Mucosa of rectum (tissue), 2 donors: ENCODE data around the gene SLPI.
A peak's percentile ranks its signal among the peaks of the same experiment; 100 is the strongest.

ENCODE experiments used
- H3K27ac ChIP-seq, 2 donors: one replicate each; pipeline ENCODE4 v1.7.0; 2013; ENCODE audit warnings: inconsistent platforms in 2 of 2, low read depth in 2 of 2, low read length in 2 of 2
- H3K27me3 ChIP-seq, 2 donors: one replicate each; pipeline ENCODE4 v1.7.0; 2013; ENCODE audit warnings: low read length in 2 of 2; ENCODE audit not compliant: control insufficient read depth in 2 of 2, insufficient read depth in 2 of 2
- H3K36me3 ChIP-seq, 2 donors: one replicate each; pipeline ENCODE4 v1.7.0; 2013; ENCODE audit warnings: low read length in 2 of 2; ENCODE audit not compliant: control insufficient read depth in 2 of 2, insufficient read depth in 2 of 2
- H3K4me1 ChIP-seq, 2 donors: one replicate each; pipeline ENCODE4 v1.7.0; 2013; ENCODE audit warnings: low read length in 2 of 2, mild to moderate bottlenecking in 1 of 2; ENCODE audit not compliant: control insufficient read depth in 2 of 2, insufficient read depth in 2 of 2
- H3K4me3 ChIP-seq, 2 donors: one replicate each; pipeline ENCODE4 v1.7.0; 2013; ENCODE audit warnings: low read length in 2 of 2
- H3K9ac ChIP-seq, 2 donors: one replicate each; pipeline ENCODE4 v1.7.0; 2013; ENCODE audit warnings: low read length in 2 of 2, low read depth in 1 of 2, mild to moderate bottlenecking in 1 of 2
- H3K9me3 ChIP-seq, 2 donors: one replicate each; pipeline ENCODE4 v1.7.0; 2013; ENCODE audit warnings: low read length in 2 of 2; ENCODE audit not compliant: control insufficient read depth in 2 of 2
- donor health status: healthy.
- donor health status: Normal muscosa, but diverticular disease.

The SLPI gene, protein sequence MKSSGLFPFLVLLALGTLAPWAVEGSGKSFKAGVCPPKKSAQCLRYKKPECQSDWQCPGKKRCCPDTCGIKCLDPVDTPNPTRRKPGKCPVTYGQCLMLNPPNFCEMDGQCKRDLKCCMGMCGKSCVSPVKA

DNA sequence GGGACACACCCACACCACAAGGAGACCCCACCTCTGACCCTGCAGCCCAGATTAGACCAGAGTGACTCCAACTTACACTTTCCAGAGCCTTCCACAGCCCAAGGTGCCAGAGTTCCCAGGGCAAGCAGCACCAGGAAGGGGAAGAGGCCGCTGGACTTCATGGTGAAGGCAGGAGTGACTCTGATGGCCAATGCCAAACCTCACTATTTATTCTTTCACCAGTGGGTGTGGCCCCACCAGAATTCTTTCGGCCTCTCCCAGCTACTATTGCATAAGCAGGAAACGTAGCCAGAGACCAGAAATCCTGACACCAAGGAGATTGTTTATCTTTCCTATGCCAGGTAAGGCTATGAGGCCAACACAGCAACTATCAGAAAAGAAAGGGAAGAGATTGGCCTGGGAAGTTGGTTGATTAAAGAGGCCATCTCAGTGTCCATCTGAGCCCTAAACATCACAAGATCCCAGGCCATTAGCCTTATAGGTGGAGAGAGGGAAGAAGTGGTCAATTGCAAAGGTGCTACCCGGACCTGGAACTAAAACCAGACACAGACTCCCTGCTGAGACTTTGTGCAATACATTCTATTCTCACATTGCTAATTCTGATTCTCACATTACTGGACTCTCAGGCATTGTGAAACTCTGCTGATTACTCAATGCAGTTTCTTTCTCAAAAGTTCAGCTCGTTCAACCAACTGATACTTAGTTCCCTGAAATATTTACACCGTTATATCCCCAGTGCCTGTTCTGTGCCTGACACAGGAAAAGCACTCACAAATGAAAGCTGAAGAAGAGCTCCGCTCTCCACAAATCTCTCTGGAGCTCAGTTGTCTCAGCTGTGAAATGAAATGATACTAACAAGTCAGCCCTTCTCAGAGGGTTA, at the start of gene SLPI:
TSS of gene SLPI (minus strand) at position 182 of the 880 bp plus-strand sequence. CDS start at position 161, 21 bp downstream.
- Histone ChIP-seq H3K4me1 (peaks cover 0 to 11% of the 10 kb centered on the region in 2 donors), H3K27ac (peak within 1 kb of the TSS; percentile 52 to 63), H3K4me3 (peak within 1 kb of the TSS in 1 of 2 donors; percentile 48), H3K36me3 (no peaks in the 10 kb centered on the region), H3K27me3 (peaks cover 0 to 2% of the 10 kb centered on the region in 2 donors), H3K9me3 (no peaks in the 10 kb centered on the region), H3K9ac (no peak within 1 kb of the TSS)

DNA sequence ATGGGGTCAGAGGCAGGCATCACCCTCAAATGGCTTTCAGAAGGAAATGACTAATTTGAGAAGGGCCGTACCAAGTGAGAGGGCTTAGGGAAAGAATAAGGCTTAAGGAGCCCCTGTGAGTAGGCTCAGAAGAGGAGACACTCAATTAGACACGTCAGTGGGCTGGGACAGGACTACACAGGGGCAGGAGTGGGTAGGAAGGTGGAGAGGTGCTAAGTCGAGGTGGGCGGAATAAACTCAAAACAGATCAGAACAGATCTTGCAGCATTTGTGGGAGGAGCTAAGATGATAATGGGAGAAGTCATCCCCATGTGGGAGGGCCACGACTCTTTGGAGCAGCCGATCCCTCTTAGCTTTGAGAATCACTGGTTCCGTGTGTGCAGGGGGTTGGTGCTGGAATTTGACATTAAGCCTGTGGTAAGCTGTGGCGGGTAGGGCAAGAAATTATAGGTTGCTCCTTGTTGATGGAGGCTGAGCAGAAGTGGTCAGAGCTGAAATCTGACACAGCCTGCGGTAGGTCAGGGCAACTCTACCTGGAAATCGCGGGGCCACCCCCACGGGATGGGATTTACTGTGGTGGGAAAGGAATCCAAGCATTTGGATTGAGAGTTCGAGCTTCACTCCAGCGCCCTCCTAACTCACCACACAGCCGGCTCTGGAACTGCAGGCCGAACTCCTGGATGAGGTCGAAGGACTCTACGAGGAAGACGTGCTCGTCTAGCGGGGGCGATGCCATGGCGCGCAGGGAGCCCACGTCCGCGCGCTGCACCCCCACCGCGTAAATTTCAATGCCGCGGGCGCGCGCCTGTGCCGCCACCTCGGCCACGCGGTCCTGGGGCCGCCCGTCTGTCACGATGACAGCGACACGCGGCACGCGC, 49.5 kb upstream of the SLPI start:
- Histone ChIP-seq H3K27me3 (peaks cover 0 to 5% of the 10 kb centered on the region in 2 donors), H3K27ac (no peak overlapping the region), H3K4me1 (peaks cover 4 to 6% of the 10 kb centered on the region in 2 donors), H3K36me3 (no peaks in the 10 kb centered on the region), H3K9ac (no peak overlapping the region), H3K9me3 (no peaks in the 10 kb centered on the region), H3K4me3 (no peak overlapping the region)

DNA sequence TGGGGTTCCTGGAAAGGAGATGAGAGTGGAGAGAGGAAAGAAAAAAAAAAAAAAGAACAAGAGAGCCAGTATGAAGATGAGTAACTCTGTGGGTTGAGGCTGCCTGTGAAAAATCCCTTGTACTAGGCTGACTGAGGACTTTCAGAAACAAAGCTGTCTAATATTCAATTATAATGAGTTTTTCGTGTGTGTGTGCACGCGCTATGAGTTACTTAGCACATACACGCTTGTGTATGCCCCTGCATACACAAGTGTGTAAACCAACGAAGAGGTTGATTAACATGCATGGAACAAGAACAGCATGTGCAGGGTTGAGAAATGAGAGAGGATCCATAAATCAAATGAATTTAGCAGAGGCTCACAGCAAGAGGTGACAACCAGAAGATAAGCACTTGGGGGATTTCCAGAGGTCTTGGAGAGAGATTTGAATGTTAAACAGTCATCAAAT, 47.5 kb upstream of the SLPI start:
- no peaks in the 10 kb centered on the region for H3K36me3 ChIP-seq
- H3K4me1 ChIP-seq: peaks cover 2% of the 10 kb centered on the region in 2 donors
- peaks cover 0 to 5% of the 10 kb centered on the region in 2 donors for H3K27me3 ChIP-seq
- no peak overlapping the region for H3K4me3 ChIP-seq
- no peaks in the 10 kb centered on the region for H3K9me3 ChIP-seq
- H3K9ac ChIP-seq: no peak overlapping the region
- H3K27ac ChIP-seq: no peak overlapping the region

DNA sequence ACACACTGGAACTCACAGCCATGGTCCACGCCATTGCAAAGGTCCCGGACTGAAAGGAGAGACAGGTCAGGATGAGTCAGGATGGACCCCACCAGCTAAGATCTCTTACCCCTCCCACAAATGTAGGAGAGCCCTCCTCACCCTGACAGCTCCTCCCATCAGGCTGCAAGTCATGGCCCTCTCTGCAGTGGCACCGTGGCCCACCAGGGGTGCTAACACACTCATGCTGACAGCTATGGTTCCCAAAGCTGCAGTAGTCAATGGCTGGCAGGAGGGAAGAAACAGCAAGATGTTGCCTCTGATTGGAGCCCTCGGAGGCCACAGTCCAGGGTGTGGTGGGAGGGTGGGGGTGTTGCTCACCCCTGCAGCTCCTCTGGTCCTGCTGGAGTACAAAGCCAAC, 46.6 kb upstream of the SLPI start:
- Histone ChIP-seq H3K4me1 (no peaks in the 10 kb centered on the region), H3K4me3 (no peak overlapping the region), H3K36me3 (no peaks in the 10 kb centered on the region), H3K27ac (no peak overlapping the region), H3K9me3 (no peaks in the 10 kb centered on the region), H3K9ac (no peak overlapping the region), H3K27me3 (no peaks in the 10 kb centered on the region)

DNA sequence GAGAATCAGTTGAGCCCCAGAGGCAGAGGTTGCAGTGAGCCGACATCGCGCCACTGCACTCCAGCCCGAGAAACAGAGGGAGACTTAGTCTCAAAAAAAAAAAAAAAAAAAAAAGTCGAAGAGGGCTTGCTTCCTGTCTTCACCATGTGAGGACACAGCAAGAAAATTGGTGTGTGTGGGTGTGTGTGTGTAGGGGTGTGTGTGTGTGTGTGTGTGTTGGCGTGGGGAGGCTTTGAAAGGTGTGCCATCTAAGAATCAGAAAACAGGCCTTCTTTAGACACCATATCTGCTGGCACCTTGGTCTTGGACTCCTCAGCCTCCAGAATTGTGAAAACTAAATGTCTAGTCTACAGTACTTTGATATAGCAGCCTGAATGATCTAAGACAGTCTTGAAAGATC, 45.4 kb upstream of the SLPI start:
- no peaks in the 10 kb centered on the region for H3K4me1 ChIP-seq
- H3K27ac ChIP-seq: no peak overlapping the region
- H3K36me3 ChIP-seq: no peaks in the 10 kb centered on the region
- no peaks in the 10 kb centered on the region for H3K27me3 ChIP-seq
- H3K9me3 ChIP-seq: no peaks in the 10 kb centered on the region
- H3K4me3 ChIP-seq: no peak overlapping the region
- H3K9ac ChIP-seq: no peak overlapping the region

DNA sequence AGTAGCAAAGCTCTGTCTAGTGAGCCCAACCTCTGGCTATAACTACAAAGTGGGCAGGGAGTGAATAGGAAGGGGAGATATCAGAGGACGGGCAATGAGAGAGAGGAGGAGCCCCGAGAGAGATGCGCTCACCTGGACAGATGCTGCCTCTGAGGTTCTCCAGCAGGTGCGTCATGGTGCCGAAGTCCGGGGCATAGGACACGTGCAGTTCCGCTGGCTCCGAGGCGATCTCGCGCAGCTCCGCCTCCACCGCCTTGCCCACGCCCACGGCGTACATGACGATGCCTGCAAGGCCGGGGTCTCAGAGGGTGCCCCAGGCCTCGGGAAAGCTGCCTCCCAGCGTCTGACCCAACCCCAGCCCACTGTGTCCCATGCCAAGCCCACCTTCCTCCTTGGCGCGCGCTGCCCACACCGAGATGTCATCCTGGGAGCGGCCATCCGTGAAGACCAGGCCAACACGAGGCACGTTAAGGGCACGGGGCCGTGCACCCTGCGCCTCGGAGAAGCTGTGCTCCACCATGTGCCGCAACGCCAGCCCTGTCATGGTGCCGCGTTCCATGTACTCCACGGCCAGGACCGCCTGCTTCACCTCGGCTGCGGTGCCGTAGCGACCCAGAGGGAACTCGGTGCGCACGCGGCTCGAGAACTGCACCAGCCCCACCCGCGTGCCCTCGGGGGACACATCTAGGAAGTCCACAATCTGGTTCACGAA, 43.6 kb upstream of the SLPI start:
- H3K9ac ChIP-seq: no peak overlapping the region
- no peaks in the 10 kb centered on the region for H3K36me3 ChIP-seq
- H3K27me3 ChIP-seq: peaks cover 0 to 2% of the 10 kb centered on the region in 2 donors
- no peak overlapping the region for H3K27ac ChIP-seq
- H3K4me3 ChIP-seq: no peak overlapping the region
- H3K4me1 ChIP-seq: peaks cover 0 to 4% of the 10 kb centered on the region in 2 donors
- H3K9me3 ChIP-seq: no peaks in the 10 kb centered on the region

DNA sequence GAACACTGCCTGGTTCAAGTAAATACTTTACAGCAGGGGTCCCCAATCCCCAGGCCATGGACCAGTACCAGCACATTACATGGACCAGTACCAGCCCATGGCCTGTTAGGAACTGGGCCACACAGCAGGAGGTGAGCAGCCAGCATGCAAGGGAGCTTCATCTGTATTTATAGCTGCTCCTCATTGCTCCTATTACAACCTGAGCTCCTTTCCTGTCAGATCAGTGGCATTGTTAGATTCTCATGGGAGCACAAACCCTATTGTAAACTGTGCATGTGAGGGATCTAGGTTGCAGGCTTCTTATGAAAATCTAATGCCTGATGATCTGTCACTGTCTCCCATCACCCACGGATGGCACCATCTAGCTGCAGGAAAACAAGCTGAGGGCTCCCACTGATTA, 40.3 kb upstream of the SLPI start:
- Histone ChIP-seq H3K27me3 (peaks cover 2 to 4% of the 10 kb centered on the region in 2 donors), H3K9ac (no peak overlapping the region), H3K4me1 (peaks cover 0 to 5% of the 10 kb centered on the region in 2 donors), H3K4me3 (no peak overlapping the region), H3K36me3 (no peaks in the 10 kb centered on the region), H3K9me3 (no peaks in the 10 kb centered on the region), H3K27ac (no peak overlapping the region)

DNA sequence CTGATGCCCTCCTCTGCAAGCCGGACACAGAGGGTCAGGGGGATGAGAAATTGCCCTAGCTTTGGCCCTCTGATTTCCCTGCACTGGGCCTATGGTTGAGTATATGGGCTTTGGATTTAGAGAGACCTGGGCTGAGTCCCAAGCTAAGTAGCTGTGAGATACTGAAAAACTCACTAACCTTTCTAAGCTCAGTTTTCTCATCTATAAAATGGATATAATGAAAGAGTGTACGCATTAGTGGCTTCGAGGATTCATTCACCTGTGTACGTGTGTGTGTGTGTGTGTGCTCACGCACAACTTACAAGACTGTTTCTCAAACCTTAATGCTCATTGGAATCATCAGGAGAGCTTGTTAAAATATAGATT, 39.6 kb upstream of the SLPI start:
- Histone ChIP-seq H3K9me3 (no peaks in the 10 kb centered on the region), H3K27ac (no peak overlapping the region), H3K27me3 (peaks cover 2 to 4% of the 10 kb centered on the region in 2 donors), H3K9ac (no peak overlapping the region), H3K4me3 (peak overlapping the region in 1 of 2 donors; percentile 68), H3K4me1 (peaks cover 0 to 5% of the 10 kb centered on the region in 2 donors), H3K36me3 (no peaks in the 10 kb centered on the region)

DNA sequence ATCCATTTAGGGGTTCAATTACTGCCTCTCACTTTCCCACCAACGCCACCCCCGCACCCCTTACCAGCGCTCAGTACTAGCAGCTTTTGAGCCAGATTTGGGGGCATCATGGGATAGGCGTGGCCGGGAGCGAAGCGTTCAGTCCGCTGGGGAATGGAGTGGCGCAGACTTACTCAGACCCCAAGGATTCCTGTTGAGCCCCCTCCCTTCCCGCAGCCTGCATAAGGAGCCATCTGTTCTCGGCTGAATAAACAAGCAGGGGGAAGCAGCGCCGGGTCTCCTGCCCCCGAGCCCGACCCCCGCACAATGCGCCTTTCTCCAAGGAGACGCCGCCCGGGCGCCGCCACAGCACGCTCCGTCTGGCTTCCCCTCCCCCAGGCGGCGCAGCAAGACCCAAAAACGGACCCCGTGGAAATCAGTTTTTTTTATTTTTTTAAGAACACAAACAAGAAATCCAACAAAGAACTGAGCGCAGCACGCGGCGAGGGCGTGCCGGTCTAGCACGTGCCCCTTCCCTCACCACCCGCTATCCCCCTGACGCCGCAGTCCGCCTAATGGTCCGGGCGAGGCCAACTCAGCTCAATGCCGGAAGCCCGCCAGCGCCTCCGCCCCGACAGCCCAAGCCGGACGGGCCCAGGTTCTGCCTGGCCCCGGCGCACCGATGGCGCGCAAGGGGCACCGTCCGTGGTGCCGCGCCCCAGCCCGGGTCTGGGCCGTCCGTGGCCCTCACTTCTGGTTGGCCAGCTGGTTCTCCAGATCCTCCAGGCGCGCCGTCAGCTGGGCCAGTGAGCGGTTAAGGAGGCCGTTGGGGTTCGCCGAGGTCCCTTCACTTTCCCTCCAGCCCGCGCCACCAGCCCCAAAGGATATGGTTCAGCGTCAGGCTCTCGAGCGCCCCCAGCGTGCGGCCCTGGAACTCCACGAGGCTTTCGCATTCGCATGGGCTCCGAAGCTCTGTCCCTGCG, 39.0 kb upstream of the SLPI start:
- H3K4me1 ChIP-seq: peaks cover 0 to 5% of the 10 kb centered on the region in 2 donors
- no peak overlapping the region for H3K27ac ChIP-seq
- peak overlapping the region; percentile 68 to 69 for H3K4me3 ChIP-seq
- peaks cover 2 to 4% of the 10 kb centered on the region in 2 donors for H3K27me3 ChIP-seq
- peak overlapping the region in 1 of 2 donors; percentile 69 for H3K9ac ChIP-seq
- H3K36me3 ChIP-seq: no peaks in the 10 kb centered on the region
- no peaks in the 10 kb centered on the region for H3K9me3 ChIP-seq
